GM18511 (cell line): ENCODE results near the gene SGPP1.
A peak's percentile ranks its signal among the peaks of the same experiment; 100 is the strongest.
"Not testable (repeated sequence)": the region's sequence is repeated elsewhere in the genome, so short reads cannot be mapped to it uniquely, and the experiment has no call there.

Experiments used
- ATAC-seq: cut with Tn5 transposase; IDR thresholded peaks from one replicate; pipeline ENCODE4 v1.9.1; 2021; ENCODE audit warnings: mild to moderate bottlenecking, moderate library complexity; ENCODE audit not compliant: unreplicated experiment

The SGPP1 gene

GRCh38 chr14:63727231-63727735 lies 582 bp downstream of the SGPP1 start:
- peak; percentile 33 for ATAC-seq

- no peak for ATAC-seq
Observed at GRCh38 chr14:63726499-63726898, 1.4 kb downstream of the SGPP1 start.

- no peak for ATAC-seq
Observed at GRCh38 chr14:63725786-63726460, 1.9 kb downstream of the SGPP1 start.

- no peak for ATAC-seq
Observed at GRCh38 chr14:63717702-63718101, 10.2 kb downstream of the SGPP1 start.

GRCh38 chr14:63715360-63715759 lies 12.5 kb downstream of the SGPP1 start:
- ATAC-seq, result no peak

GRCh38 chr14:63713764-63714163 lies 14.1 kb downstream of the SGPP1 start:
- ATAC-seq, result no peak

GRCh38 chr14:63713058-63713457 lies 14.8 kb downstream of the SGPP1 start:
- no peak for ATAC-seq

- ATAC-seq, result no peak
Observed at GRCh38 chr14:63712123-63712522, 15.7 kb downstream of the SGPP1 start.

GRCh38 chr14:63710497-63710896 lies 17.4 kb downstream of the SGPP1 start:
- no peak for ATAC-seq

GRCh38 chr14:63709589-63709988 lies 18.3 kb downstream of the SGPP1 start:
- ATAC-seq, result no peak

GRCh38 chr14:63707216-63707615 lies 20.6 kb downstream of the SGPP1 start:
- ATAC-seq, result no peak

- ATAC-seq, result peak; percentile 47
Observed at GRCh38 chr14:63705561-63706070, 22.2 kb downstream of the SGPP1 start.

- not testable (repeated sequence) for ATAC-seq
Observed at GRCh38 chr14:63702530-63702929, 25.3 kb downstream of the SGPP1 start.

- ATAC-seq, result no peak
Observed at GRCh38 chr14:63701606-63702299, 26.1 kb downstream of the SGPP1 start.

GRCh38 chr14:63692310-63693020 lies 35.4 kb downstream of the SGPP1 start:
- no peak for ATAC-seq

GRCh38 chr14:63689132-63689531 lies 38.7 kb downstream of the SGPP1 start:
- no peak for ATAC-seq

GRCh38 chr14:63686926-63687325 lies 40.9 kb downstream of the SGPP1 start:
- no peak for ATAC-seq

- no peak for ATAC-seq
Observed at GRCh38 chr14:63685401-63685800, 42.5 kb downstream of the SGPP1 start.

GRCh38 chr14:63682727-63683593 lies 44.9 kb downstream of the SGPP1 start:
- no peak for ATAC-seq

- no peak for ATAC-seq
Observed at GRCh38 chr14:63678536-63678935, 49.3 kb downstream of the SGPP1 start.
